Right renal pelvis (tissue), 4 donors: ENCODE measurements around the gene SBK1. TPM values are rescaled to one million over a fixed set of nuclear protein-coding genes. Genes with fewer than 3 reads are reported as not detected.
"Not testable (repeated sequence)": the region's sequence is repeated elsewhere in the genome, so short reads cannot be mapped to it uniquely, and the experiment has no call there.

Experiments used
- DNase-seq, 4 donors: peaks; one replicate each; pipeline ENCODE4 v3.0.0-alpha.2; 2013; ENCODE audit warnings: low read depth in 4 of 4, low spot score in 3 of 4, missing footprints in 1 of 4
- polyA plus RNA-seq, 4 donors: library from polyadenylated mRNA; unstranded; fragments of 120-200 nt; gene quantifications; one replicate each; pipeline ENCODE4 v1.2.1, GENCODE V29; 2013; ENCODE audit not compliant: insufficient read length in 4 of 4

Gene SBK1
- polyA plus RNA-seq, 4 donors: 15.8 to 21.9 (median 16.5) TPM

GRCh38 chr16:28326881-28327610 lies 34.7 kb downstream of the SBK1 start:
- peak in 2 of 4 donors; percentile 8 to 14 for DNase-seq

GRCh38 chr16:28330232-28330631 lies 37.9 kb downstream of the SBK1 start:
- not testable (repeated sequence) for DNase-seq

- not testable (repeated sequence) for DNase-seq
These were observed 38.7 kb downstream of the SBK1 start for GRCh38 chr16:28330981-28331380.

GRCh38 chr16:28332632-28333031 lies 40.3 kb downstream of the SBK1 start:
- not testable (repeated sequence) for DNase-seq

GRCh38 chr16:28335678-28336077 lies 43.4 kb downstream of the SBK1 start:
- DNase-seq: not testable (repeated sequence)

GRCh38 chr16:28336940-28337710 lies 44.8 kb downstream of the SBK1 start:
- DNase-seq: not testable (repeated sequence)

GRCh38 chr16:28338230-28338629 lies 45.9 kb downstream of the SBK1 start:
- not testable (repeated sequence) for DNase-seq

GRCh38 chr16:28362600-28362999 lies 70.3 kb downstream of the SBK1 start:
- not testable (repeated sequence) for DNase-seq

GRCh38 chr16:28363408-28363807 lies 71.1 kb downstream of the SBK1 start, which contains the start of gene NPIPB6:
Gene NPIPB6 (minus strand): TSS chr16:28363508. CDS start chr16:28362822, 686 bp downstream.
- DNase-seq: not testable (repeated sequence)

GRCh38 chr16:28364268-28365173 lies 72.2 kb downstream of the SBK1 start:
- DNase-seq: not testable (repeated sequence)

- not testable (repeated sequence) for DNase-seq
These were observed 75.6 kb downstream of the SBK1 start for GRCh38 chr16:28367926-28368325.

Other genes with a start within 250 kb of the SBK1 start
- under 1 TPM; 0.44 to 0.74 (median 0.58) TPM for gene GSG1L, start 228.8 kb upstream of the SBK1 start, polyA plus RNA-seq
- 10 to 100 TPM; 69.8 to 81.1 (median 73.4) TPM for gene XPO6, start 80.6 kb upstream of the SBK1 start, polyA plus RNA-seq
- 1 to 10 TPM; 1.0 to 1.7 (median 1.3) TPM for gene NPIPB6, start 71.0 kb downstream of the SBK1 start, polyA plus RNA-seq
- gene EIF3CL, start 111.3 kb downstream of the SBK1 start, polyA plus RNA-seq: 100 to 1,000 TPM in 1 of 4 donors, 10 to 100 TPM in 3; 80.4 to 101 (median 89.2) TPM
- under 1 TPM in 2 of 4 donors, not detected in 2; 0.26 to 0.29 TPM for gene NPIPB7, start 179.8 kb downstream of the SBK1 start, polyA plus RNA-seq
- gene CLN3, start 199.5 kb downstream of the SBK1 start, polyA plus RNA-seq: 10 to 100 TPM; 31.2 to 44.9 (median 36.6) TPM
- under 1 TPM; 0.42 to 0.84 (median 0.61) TPM for gene APOBR, start 202.1 kb downstream of the SBK1 start, polyA plus RNA-seq
- gene IL27, start 214.3 kb downstream of the SBK1 start, polyA plus RNA-seq: under 1 TPM in 1 of 4 donors, not detected in 3; 0.05 TPM
- gene NUPR1, start 246.4 kb downstream of the SBK1 start, polyA plus RNA-seq: 10 to 100 TPM in 3 of 4 donors, 1 to 10 TPM in 1; 9.4 to 15.4 (median 11.4) TPM